Coronary artery (tissue), 2 donors: Measurements from ENCODE around the gene PRDM16.

Source experiments
- DNase-seq: peaks from one replicate; pipeline ENCODE4 v3.0.0-alpha.2; 2017; ENCODE audit warnings: low spot score
- H3K27ac ChIP-seq, 2 donors: fragments of 200-600 bp; sonication (generic); one replicate each; pipeline ENCODE4 v1.5.1; 2016 to 2019
- H3K4me3 ChIP-seq: fragments of 200-600 bp; sonication (generic); 2 replicates; pipeline ENCODE4 v1.5.1; 2016; ENCODE audit warnings: mild to moderate bottlenecking, moderate library complexity
- CTCF ChIP-seq: fragments of 200-600 bp; sonication (generic); IDR thresholded peaks from one replicate; pipeline ENCODE4 v1.5.1; 2019; ENCODE audit warnings: antibody characterized with exemption

Gene PRDM16

GRCh38 chr1:3461238-3461933 is 392.4 kb downstream of the PRDM16 start:
- no peak for DNase-seq
- Histone ChIP-seq H3K27ac (no peak overlapping the region), H3K4me3 (no peak overlapping the region)
- TF ChIP-seq CTCF, result no peak

- DNase-seq, result no peak
- H3K27ac ChIP-seq, result no peak overlapping the region
Observed at GRCh38 chr1:3461934-3462275, 392.9 kb downstream of the PRDM16 start.

GRCh38 chr1:3462356-3463012 is 393.5 kb downstream of the PRDM16 start:
- Histone ChIP-seq H3K4me3 (no peak overlapping the region), H3K27ac (no peak overlapping the region)
- TF ChIP-seq CTCF, result no peak
- no peak for DNase-seq

More at GRCh38 chr1:3461934-3462275, 392.9 kb downstream of the PRDM16 start:
- no peak overlapping the region for H3K4me3 ChIP-seq
- no peak for TF ChIP-seq CTCF

- Histone ChIP-seq H3K27ac (no peak overlapping the region), H3K4me3 (no peak overlapping the region)
- TF ChIP-seq CTCF, result no peak
- no peak for DNase-seq
Observed at GRCh38 chr1:3463013-3463385, 394.0 kb downstream of the PRDM16 start.

GRCh38 chr1:3463408-3463863 is 394.4 kb downstream of the PRDM16 start:
- no peak for DNase-seq
- no peak for TF ChIP-seq CTCF

GRCh38 chr1:3463891-3464648 is 395.1 kb downstream of the PRDM16 start:
- Histone ChIP-seq H3K27ac (no peak overlapping the region), H3K4me3 (no peak overlapping the region)
- TF ChIP-seq CTCF, result no peak
- no peak for DNase-seq

More at GRCh38 chr1:3463408-3463863, 394.4 kb downstream of the PRDM16 start:
- no peak overlapping the region for H3K27ac ChIP-seq
- no peak overlapping the region for H3K4me3 ChIP-seq
